OCI-LY1 (cell line): Measurements from ENCODE around the gene ZNF527.

Experiments used
- EZH2 ChIP-seq: fragments of 200-600 bp; sonication (generic), shearing (Covaris generic); IDR thresholded peaks from 2 replicates; pipeline ENCODE4 v1.8.0; 2017; ENCODE audit warnings: borderline replicate concordance, mixed run types, mild to moderate bottlenecking, antibody characterized with exemption, low read length, moderate library complexity, mixed read lengths
- TF ChIP-seq, protein P1 (sequence below): fragments of 200-600 bp; sonication (generic), shearing (Covaris generic); IDR thresholded peaks from 2 replicates; pipeline ENCODE4 v1.5.1; 2017; ENCODE audit warnings: mild to moderate bottlenecking, antibody characterized with exemption, low read length, moderate library complexity, mixed read lengths

DNA sequence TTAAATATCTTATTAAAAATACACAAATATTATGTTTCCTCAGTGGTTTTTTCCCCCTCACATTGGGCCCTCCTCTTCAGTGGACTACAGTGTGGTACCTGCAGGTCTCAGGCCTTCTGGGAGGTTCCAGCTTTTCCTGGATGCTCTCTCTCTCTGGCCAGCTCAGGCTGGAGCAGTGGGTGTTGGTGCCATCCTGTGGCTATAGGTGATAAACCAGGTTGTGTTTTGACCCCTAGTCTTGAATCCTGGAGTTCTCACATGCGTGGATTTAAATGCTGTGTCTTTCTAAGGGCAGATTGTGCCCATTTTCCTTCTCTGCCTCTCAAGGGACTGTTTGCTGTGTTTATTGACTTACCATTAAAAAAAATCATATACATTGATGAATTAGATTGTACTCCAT lies 41.2 kb upstream of the ZNF527 start:
- TF ChIP-seq, protein P1, sequence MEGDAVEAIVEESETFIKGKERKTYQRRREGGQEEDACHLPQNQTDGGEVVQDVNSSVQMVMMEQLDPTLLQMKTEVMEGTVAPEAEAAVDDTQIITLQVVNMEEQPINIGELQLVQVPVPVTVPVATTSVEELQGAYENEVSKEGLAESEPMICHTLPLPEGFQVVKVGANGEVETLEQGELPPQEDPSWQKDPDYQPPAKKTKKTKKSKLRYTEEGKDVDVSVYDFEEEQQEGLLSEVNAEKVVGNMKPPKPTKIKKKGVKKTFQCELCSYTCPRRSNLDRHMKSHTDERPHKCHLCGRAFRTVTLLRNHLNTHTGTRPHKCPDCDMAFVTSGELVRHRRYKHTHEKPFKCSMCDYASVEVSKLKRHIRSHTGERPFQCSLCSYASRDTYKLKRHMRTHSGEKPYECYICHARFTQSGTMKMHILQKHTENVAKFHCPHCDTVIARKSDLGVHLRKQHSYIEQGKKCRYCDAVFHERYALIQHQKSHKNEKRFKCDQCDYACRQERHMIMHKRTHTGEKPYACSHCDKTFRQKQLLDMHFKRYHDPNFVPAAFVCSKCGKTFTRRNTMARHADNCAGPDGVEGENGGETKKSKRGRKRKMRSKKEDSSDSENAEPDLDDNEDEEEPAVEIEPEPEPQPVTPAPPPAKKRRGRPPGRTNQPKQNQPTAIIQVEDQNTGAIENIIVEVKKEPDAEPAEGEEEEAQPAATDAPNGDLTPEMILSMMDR = peak; percentile 37; the same call in 1 of the 2 replicates
- TF ChIP-seq EZH2 = no peak
